BJ (cell line): ENCODE results near the gene PYDC1. TPM values are rescaled to one million over a fixed set of nuclear protein-coding genes. Genes with fewer than 3 reads are reported as not detected.
A peak's percentile ranks its signal among the peaks of the same experiment; 100 is the strongest.

Source experiments
- CTCF ChIA-PET: fragments of 350-600 bp; formaldehyde crosslinking; extraction: SDS; loops from one replicate; lab custom pipeline; 2021; ENCODE audit warnings: antibody characterized with exemption, inconsistent platforms; lab: Yijun Ruan, JAX
- POLR2A ChIA-PET: fragments of 300-600 bp; sonication (Branson Sonifier 250); formaldehyde crosslinking; extraction: SDS; loops from one replicate; lab custom pipeline; 2021; ENCODE audit warnings: antibody characterized with exemption; lab: Charles Lee
- DNase-seq: peaks from one replicate; pipeline ENCODE4 v3.0.0-alpha.2; 2011; ENCODE audit warnings: low read depth
- H3K27me3 ChIP-seq: 2 replicates; pipeline ENCODE4 v1.6.0; 2011; ENCODE audit warnings: low read length; ENCODE audit not compliant: control insufficient read depth, insufficient read depth
- H3K36me3 ChIP-seq: 2 replicates; pipeline ENCODE4 v1.5.1; 2011; ENCODE audit warnings: low read length; ENCODE audit not compliant: control insufficient read depth, insufficient read depth
- H3K4me3 ChIP-seq: 2 replicates; pipeline ENCODE4 v1.5.1; 2011; ENCODE audit warnings: low read depth, mild to moderate bottlenecking, control low read depth, low read length
- polyA plus RNA-seq: library from polyadenylated mRNA; depleted of rRNA; stranded (reverse); fragments of >200 nt; gene quantifications from 2 replicates; pipeline ENCODE4 v1.2.3, GENCODE V29; 2011
- TF ChIP-seq, protein P1 (sequence below): IDR thresholded peaks from 2 replicates; pipeline ENCODE4 v1.5.1; 2011; ENCODE audit warnings: low read depth, mild to moderate bottlenecking, control low read depth, inconsistent platforms, low read length, moderate library complexity; ENCODE audit not compliant: insufficient read depth

PYDC1 gene
- polyA plus RNA-seq, 1 experiment, result not detected

DNA sequence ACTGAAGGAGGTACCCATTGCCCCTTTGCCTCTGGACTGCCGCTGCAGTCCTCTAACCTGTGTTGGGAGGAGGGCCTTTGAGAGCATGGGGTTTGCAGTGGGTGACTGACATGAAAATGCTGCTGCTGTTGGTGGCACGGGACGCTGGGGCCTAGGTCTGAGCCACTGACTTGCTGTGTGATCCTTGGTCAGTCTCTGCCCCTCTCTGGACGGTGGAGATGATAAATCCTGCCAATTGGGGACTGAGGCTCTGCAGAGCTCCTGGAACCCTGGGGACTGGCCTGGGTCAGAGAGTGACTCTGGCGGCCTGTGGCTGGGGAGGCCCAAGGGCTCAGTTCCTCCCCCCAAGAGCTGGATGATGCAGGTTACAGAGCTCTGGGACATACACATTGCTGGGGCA lies 6.1 kb upstream of the PYDC1 start:
- no peak overlapping the region for H3K4me3 ChIP-seq
- TF ChIP-seq, protein P1, sequence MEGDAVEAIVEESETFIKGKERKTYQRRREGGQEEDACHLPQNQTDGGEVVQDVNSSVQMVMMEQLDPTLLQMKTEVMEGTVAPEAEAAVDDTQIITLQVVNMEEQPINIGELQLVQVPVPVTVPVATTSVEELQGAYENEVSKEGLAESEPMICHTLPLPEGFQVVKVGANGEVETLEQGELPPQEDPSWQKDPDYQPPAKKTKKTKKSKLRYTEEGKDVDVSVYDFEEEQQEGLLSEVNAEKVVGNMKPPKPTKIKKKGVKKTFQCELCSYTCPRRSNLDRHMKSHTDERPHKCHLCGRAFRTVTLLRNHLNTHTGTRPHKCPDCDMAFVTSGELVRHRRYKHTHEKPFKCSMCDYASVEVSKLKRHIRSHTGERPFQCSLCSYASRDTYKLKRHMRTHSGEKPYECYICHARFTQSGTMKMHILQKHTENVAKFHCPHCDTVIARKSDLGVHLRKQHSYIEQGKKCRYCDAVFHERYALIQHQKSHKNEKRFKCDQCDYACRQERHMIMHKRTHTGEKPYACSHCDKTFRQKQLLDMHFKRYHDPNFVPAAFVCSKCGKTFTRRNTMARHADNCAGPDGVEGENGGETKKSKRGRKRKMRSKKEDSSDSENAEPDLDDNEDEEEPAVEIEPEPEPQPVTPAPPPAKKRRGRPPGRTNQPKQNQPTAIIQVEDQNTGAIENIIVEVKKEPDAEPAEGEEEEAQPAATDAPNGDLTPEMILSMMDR, result no peak
- ChIA-PET CTCF (no interaction called here), POLR2A (no interaction called here)
- DNase-seq, result no peak
- H3K27me3 ChIP-seq, result peaks cover under 1% of the 10 kb centered on the region
- H3K36me3 ChIP-seq, result no peaks in the 10 kb centered on the region

DNA sequence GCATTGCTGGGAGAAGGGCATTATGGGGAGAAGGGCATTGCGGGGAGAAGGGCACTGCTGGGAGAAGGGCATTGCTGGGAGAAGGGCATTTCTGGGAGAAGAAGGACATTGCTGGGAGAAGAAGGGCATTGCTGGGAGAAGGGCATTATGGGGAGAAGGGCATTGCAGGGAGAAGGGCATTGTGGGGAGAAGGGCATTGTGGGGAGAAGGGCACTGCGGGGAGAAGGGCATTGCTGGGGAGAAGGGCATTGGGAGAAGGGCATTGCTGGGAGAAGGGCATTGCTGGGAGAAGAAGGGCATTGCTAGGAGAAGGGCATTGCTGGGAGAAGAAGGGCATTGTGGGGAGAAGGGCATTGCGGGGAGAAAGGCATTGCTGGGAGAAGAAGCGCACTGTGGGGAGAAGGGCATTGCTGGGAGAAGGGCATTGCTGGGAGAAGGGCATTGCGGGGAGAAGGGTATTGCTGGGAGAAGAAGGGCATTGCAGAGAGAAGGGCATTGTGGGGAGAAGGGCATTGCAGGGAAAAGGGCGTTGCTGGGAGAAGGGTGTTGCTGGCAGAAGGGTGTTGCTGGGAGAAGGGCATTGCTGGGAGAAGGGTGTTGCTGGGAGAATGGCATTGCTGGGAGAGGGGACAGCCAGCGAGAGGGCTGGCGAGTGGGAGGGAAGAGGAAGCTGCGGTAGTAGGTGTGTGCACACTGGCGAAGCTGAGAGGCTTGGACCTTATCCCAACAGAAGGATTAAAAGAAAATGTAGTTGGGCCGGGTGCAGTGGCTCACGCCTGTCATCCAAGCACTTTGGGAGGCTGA lies 4.6 kb upstream of the PYDC1 start:
- CTCF ChIA-PET, result no interaction called here
- no peak for DNase-seq
- POLR2A ChIA-PET, result no interaction called here
- TF ChIP-seq, protein P1, result no peak
- peaks cover 11% of the 10 kb centered on the region for H3K27me3 ChIP-seq
- H3K36me3 ChIP-seq, result no peaks in the 10 kb centered on the region
- no peak overlapping the region for H3K4me3 ChIP-seq

DNA sequence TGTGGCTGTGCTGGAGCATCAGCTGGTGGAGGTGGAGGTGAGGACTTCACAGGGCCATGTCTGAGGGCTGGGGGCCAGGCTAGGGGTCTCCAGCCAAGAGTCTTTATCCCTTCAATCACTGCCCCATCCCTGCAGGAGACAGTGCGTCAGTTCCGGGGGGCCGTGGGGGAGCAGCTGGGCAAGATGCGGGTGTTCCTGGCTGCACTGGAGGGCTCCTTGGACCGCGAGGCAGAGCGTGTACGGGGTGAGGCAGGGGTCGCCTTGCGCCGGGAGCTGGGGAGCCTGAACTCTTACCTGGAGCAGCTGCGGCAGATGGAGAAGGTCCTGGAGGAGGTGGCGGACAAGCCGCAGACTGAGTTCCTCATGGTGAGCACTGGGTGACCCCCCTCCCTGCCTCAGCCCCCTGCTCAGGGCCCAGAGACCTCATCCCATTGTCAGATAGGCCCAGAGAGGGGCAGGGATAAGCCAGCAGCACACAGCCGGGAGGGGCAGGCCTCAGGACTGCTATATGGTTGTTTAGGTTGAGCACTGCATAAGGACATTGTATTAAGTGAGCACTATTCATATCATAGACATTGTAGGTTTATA lies 2.3 kb upstream of the PYDC1 start:
- ChIA-PET CTCF (interaction anchor here (0.9 kb wide), 1 partner anchor 240 kb away, joined by 3 read pairs; the partner anchor contains the start of gene ARMC5), POLR2A (no interaction called here)
- Histone ChIP-seq H3K36me3 (no peaks in the 10 kb centered on the region), H3K27me3 (peaks cover 20% of the 10 kb centered on the region), H3K4me3 (no peak overlapping the region)
- TF ChIP-seq, protein P1, result no peak
- no peak for DNase-seq

DNA sequence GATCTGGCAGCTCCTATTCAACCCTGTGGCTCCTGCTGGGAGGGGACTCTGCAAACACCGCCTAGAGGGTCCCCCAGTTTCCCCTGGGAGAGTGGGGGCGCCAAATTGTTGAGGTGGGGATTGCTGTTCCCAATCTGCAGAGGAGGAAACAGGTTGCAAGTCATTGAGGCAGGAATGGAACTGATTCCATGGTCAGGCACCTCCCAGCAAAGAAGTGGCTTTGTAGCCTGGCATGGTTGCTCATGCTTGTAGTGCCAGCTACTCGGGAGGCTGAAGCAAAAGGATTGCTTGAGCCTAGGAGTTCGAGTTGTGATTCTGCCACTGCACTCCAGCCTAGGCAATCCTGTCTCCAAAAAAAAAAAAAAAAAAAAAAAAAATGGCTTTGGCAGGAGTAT lies 198 bp upstream of the PYDC1 start:
- Histone ChIP-seq H3K27me3 (peaks cover 25% of the 10 kb centered on the region), H3K4me3 (no peak overlapping the region), H3K36me3 (no peaks in the 10 kb centered on the region)
- POLR2A ChIA-PET, result no interaction called here
- CTCF ChIA-PET, result interaction anchor here (0.6 to 1.4 kb wide), 5 partner anchors 9 to 235 kb away, joined by 3 to 7 read pairs (median 4); no protein-coding TSS in a partner anchor
- no peak for DNase-seq
- TF ChIP-seq, protein P1, result no peak

DNA sequence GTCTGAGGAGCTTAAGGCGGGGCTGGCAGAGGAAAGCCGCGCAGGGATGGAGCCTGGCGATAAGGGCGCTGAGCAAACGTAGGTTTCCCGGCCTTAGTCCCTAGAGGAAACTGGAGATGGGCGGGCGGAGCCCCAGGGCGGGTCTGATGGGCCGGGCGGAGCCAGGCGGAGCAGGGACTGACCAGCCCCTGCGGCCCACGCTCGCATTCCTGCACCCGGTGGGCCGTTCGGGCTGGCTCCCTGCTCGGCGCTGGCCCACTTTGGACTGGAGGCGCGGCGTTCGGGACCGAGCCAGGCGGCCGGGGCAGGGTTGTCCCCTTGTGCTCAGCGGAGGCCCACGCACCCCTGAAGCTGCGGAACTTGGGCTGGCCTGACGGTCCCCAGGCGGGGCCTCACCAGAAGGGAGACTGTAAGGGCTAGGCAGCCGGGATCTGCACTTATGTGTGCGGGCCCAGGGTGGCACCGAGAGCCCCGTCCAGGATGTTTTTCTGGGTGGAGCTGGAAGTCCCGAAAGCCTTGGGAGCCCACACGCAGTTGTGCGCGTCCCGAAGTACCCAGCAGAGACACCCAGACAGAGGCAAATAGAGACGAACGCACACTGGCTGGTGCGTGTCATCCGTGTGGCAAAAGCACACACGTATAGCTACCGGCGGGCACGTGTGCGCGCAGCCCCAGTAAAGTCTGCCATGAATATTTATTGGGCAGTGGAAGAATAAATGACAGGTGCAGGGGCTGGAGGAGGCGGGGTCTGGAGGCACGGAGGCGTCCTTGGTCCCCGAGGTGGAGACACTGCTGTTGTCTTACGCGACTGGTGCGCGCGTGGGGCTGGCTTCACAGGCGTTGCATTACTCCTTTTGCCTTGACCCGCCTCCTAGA lies 1.4 kb downstream of the PYDC1 start:
- H3K4me3 ChIP-seq, result peak overlapping the region; percentile 43
- CTCF ChIA-PET, result interaction anchor here (0.6 to 1.4 kb wide), 6 partner anchors 12 to 237 kb away, joined by 3 to 5 read pairs (median 3); no protein-coding TSS in a partner anchor
- POLR2A ChIA-PET, result no interaction called here
- TF ChIP-seq, protein P1, result no peak
- H3K36me3 ChIP-seq, result no peaks in the 10 kb centered on the region
- H3K27me3 ChIP-seq, result peaks cover 25% of the 10 kb centered on the region
- DNase-seq, result no peak
